Mesendoderm (in vitro differentiated cells): ENCODE measurements around the gene SLC4A5.

Experiments
- DNase-seq: peaks from one replicate; pipeline ENCODE4 v3.0.0; 2013
- H2AK5ac ChIP-seq: 2 replicates; pipeline ENCODE4 v1.6.1; 2013; ENCODE audit warnings: low read length, inconsistent platforms
- H2BK120ac ChIP-seq: 2 replicates; pipeline ENCODE4 v1.6.1; 2013; ENCODE audit warnings: low read depth, mild to moderate bottlenecking, low read length, moderate library complexity, mixed read lengths
- H2BK15ac ChIP-seq: replicated peaks from 2 replicates; pipeline ENCODE4 v1.6.1; 2013; ENCODE audit warnings: low read depth, mild to moderate bottlenecking, moderate library complexity
- H2BK5ac ChIP-seq: 2 replicates; pipeline ENCODE4 v1.6.1; 2013; ENCODE audit warnings: low read length, inconsistent platforms
- H3K18ac ChIP-seq: 2 replicates; pipeline ENCODE4 v1.6.1; 2013; ENCODE audit warnings: mild to moderate bottlenecking, low read length, mixed read lengths
- H3K23ac ChIP-seq: one replicate; pipeline ENCODE4 v1.6.1; 2013; ENCODE audit warnings: low read length
- H3K27ac ChIP-seq: 2 replicates; pipeline ENCODE4 v1.5.1; 2013; ENCODE audit warnings: low read depth, mild to moderate bottlenecking, inconsistent platforms, low read length, moderate library complexity
- H3K27me3 ChIP-seq: 2 replicates; pipeline ENCODE4 v1.6.1; 2013; ENCODE audit warnings: low read length, control low read depth, mild to moderate bottlenecking, inconsistent platforms; ENCODE audit not compliant: insufficient read depth, poor library complexity
- H3K36me3 ChIP-seq: 2 replicates; pipeline ENCODE4 v1.6.1; 2013; ENCODE audit warnings: low read length, inconsistent platforms; ENCODE audit not compliant: control insufficient read depth, insufficient read depth
- H3K4ac ChIP-seq: one replicate; pipeline ENCODE4 v1.6.1; 2013; ENCODE audit warnings: low read depth, mild to moderate bottlenecking, low read length, moderate library complexity
- H3K4me1 ChIP-seq: 2 replicates; pipeline ENCODE4 v1.6.1; 2013; ENCODE audit warnings: low read depth, low read length, inconsistent platforms; ENCODE audit not compliant: control insufficient read depth
- H3K4me2 ChIP-seq: 2 replicates; pipeline ENCODE4 v1.6.1; 2013; ENCODE audit warnings: low read length
- H3K4me3 ChIP-seq: 2 replicates; pipeline ENCODE4 v1.5.1; 2013; ENCODE audit warnings: mild to moderate bottlenecking, low read length
- H3K56ac ChIP-seq: one replicate; pipeline ENCODE4 v1.6.1; 2013; ENCODE audit warnings: low read length
- H3K79me1 ChIP-seq: 2 replicates; pipeline ENCODE4 v1.6.1; 2013; ENCODE audit warnings: low read length, inconsistent platforms
- H3K79me2 ChIP-seq: 2 replicates; pipeline ENCODE4 v1.6.1; 2013; ENCODE audit warnings: mild to moderate bottlenecking, low read length; ENCODE audit not compliant: control insufficient read depth, insufficient read depth
- H3K9ac ChIP-seq: 2 replicates; pipeline ENCODE4 v1.6.1; 2013; ENCODE audit warnings: low read length, inconsistent platforms
- H4K5ac ChIP-seq: one replicate; pipeline ENCODE4 v1.6.1; 2013; ENCODE audit warnings: low read length
- H4K8ac ChIP-seq: one replicate; pipeline ENCODE4 v1.6.1; 2013; ENCODE audit warnings: low read depth, mild to moderate bottlenecking, control low read depth, low read length, moderate library complexity
- WGBS: extraction: QIAGEN DNeasy Blood & Tissue Kit; methylation state at CpG from one replicate; pipeline ENCODE4 v1.1.7; 2013; ENCODE audit warnings: low lambda C conversion rate, missing lambda C conversion rate; ENCODE audit not compliant: insufficient coverage; ENCODE audit errors: extremely low coverage; 5-methylcytosine and 5-hydroxymethylcytosine counted together

The SLC4A5 gene

GRCh38 chr2:74373221-74373676 is 30.0 kb upstream of the SLC4A5 start:
- H3K4me1 ChIP-seq, result peaks cover 17% of the 10 kb centered on the region
- no peak overlapping the region for H3K23ac ChIP-seq
- no peak overlapping the region for H3K18ac ChIP-seq
- H3K4me3 ChIP-seq, result no peak overlapping the region
- H2BK15ac ChIP-seq, result no peak overlapping the region
- peaks cover 33% of the 10 kb centered on the region for H3K79me1 ChIP-seq
- peaks cover 13% of the 10 kb centered on the region for H3K36me3 ChIP-seq
- no peak overlapping the region for H2BK5ac ChIP-seq
- H3K27ac ChIP-seq, result no peak overlapping the region
- H3K4ac ChIP-seq, result no peak overlapping the region
- no CpG with 5 or more reads among the region's 5 CpGs for WGBS
- H3K56ac ChIP-seq, result no peak overlapping the region
- H3K9ac ChIP-seq, result no peak overlapping the region
- H3K79me2 ChIP-seq, result peaks cover 9% of the 10 kb centered on the region
- no peak overlapping the region for H2AK5ac ChIP-seq
- H3K4me2 ChIP-seq, result no peak overlapping the region
- no peak overlapping the region for H2BK120ac ChIP-seq
- no peaks in the 10 kb centered on the region for H3K27me3 ChIP-seq
- peak; percentile 74 for DNase-seq
- no peak overlapping the region for H4K5ac ChIP-seq
- no peak overlapping the region for H4K8ac ChIP-seq

GRCh38 chr2:74372674-74373073 is 29.5 kb upstream of the SLC4A5 start:
- no peak overlapping the region for H3K4me3 ChIP-seq

GRCh38 chr2:74371421-74371820 is 28.2 kb upstream of the SLC4A5 start:
- no peak overlapping the region for H2AK5ac ChIP-seq
- no peaks in the 10 kb centered on the region for H3K27me3 ChIP-seq
- H3K4me3 ChIP-seq, result no peak overlapping the region
- no CpG with 5 or more reads among the region's 9 CpGs for WGBS
- H3K79me2 ChIP-seq, result peaks cover 7% of the 10 kb centered on the region
- H3K4ac ChIP-seq, result no peak overlapping the region
- H3K36me3 ChIP-seq, result peaks cover 23% of the 10 kb centered on the region
- no peak overlapping the region for H3K27ac ChIP-seq
- no peak overlapping the region for H3K4me2 ChIP-seq
- H2BK5ac ChIP-seq, result no peak overlapping the region
- no peak overlapping the region for H4K5ac ChIP-seq
- no peak overlapping the region for H3K18ac ChIP-seq
- no peak overlapping the region for H3K23ac ChIP-seq
- peaks cover 17% of the 10 kb centered on the region for H3K4me1 ChIP-seq
- H3K56ac ChIP-seq, result no peak overlapping the region
- DNase-seq, result no peak
- H3K79me1 ChIP-seq, result peaks cover 24% of the 10 kb centered on the region
- no peak overlapping the region for H2BK120ac ChIP-seq
- H4K8ac ChIP-seq, result no peak overlapping the region
- no peak overlapping the region for H2BK15ac ChIP-seq
- no peak overlapping the region for H3K9ac ChIP-seq

More at GRCh38 chr2:74372674-74373073, 29.5 kb upstream of the SLC4A5 start:
- H2BK120ac ChIP-seq, result no peak overlapping the region
- no peak overlapping the region for H2BK5ac ChIP-seq
- no peak overlapping the region for H3K23ac ChIP-seq
- DNase-seq, result no peak
- no peak overlapping the region for H3K4me2 ChIP-seq
- no peak overlapping the region for H2BK15ac ChIP-seq
- no peak overlapping the region for H3K27ac ChIP-seq
- peaks cover 17% of the 10 kb centered on the region for H3K4me1 ChIP-seq
- no peak overlapping the region for H3K56ac ChIP-seq
- H3K36me3 ChIP-seq, result peaks cover 14% of the 10 kb centered on the region
- H4K8ac ChIP-seq, result no peak overlapping the region
- peaks cover 7% of the 10 kb centered on the region for H3K79me2 ChIP-seq
- H3K79me1 ChIP-seq, result peaks cover 30% of the 10 kb centered on the region
- H3K27me3 ChIP-seq, result no peaks in the 10 kb centered on the region
- H3K9ac ChIP-seq, result peak overlapping the region; percentile 18
- H3K18ac ChIP-seq, result no peak overlapping the region
- H3K4ac ChIP-seq, result no peak overlapping the region
- no peak overlapping the region for H4K5ac ChIP-seq
- no peak overlapping the region for H2AK5ac ChIP-seq
- no CpG with 5 or more reads among the region's 6 CpGs for WGBS

GRCh38 chr2:74369976-74370375 is 26.8 kb upstream of the SLC4A5 start:
- Histone ChIP-seq H3K4me1 (peaks cover 17% of the 10 kb centered on the region), H3K4me3 (no peak overlapping the region), H3K18ac (no peak overlapping the region), H3K36me3 (peaks cover 28% of the 10 kb centered on the region), H3K79me1 (peaks cover 21% of the 10 kb centered on the region), H3K79me2 (peaks cover 7% of the 10 kb centered on the region), H3K56ac (no peak overlapping the region), H3K9ac (no peak overlapping the region), H2AK5ac (no peak overlapping the region), H2BK15ac (no peak overlapping the region), H3K27ac (no peak overlapping the region), H2BK5ac (no peak overlapping the region), H3K27me3 (no peaks in the 10 kb centered on the region), H3K23ac (no peak overlapping the region), H3K4ac (no peak overlapping the region), H2BK120ac (no peak overlapping the region), H4K8ac (no peak overlapping the region), H3K4me2 (no peak overlapping the region), H4K5ac (no peak overlapping the region)
- no peak for DNase-seq
- WGBS, result no CpG with 5 or more reads among the region's 7 CpGs

GRCh38 chr2:74368499-74368898 is 25.3 kb upstream of the SLC4A5 start:
- Histone ChIP-seq H3K56ac (no peak overlapping the region), H3K4me3 (no peak overlapping the region), H3K79me1 (peaks cover 13% of the 10 kb centered on the region), H3K4me2 (no peak overlapping the region), H2BK15ac (no peak overlapping the region), H3K27ac (no peak overlapping the region), H2BK120ac (no peak overlapping the region), H3K4me1 (peaks cover 8% of the 10 kb centered on the region), H2BK5ac (no peak overlapping the region), H3K27me3 (no peaks in the 10 kb centered on the region), H2AK5ac (no peak overlapping the region), H4K5ac (no peak overlapping the region), H3K9ac (no peak overlapping the region), H3K79me2 (peaks cover 5% of the 10 kb centered on the region), H4K8ac (no peak overlapping the region), H3K23ac (no peak overlapping the region), H3K18ac (no peak overlapping the region), H3K36me3 (peaks cover 30% of the 10 kb centered on the region), H3K4ac (no peak overlapping the region)
- WGBS, result no CpG with 5 or more reads among the region's 5 CpGs
- no peak for DNase-seq

GRCh38 chr2:74367789-74368188 is 24.6 kb upstream of the SLC4A5 start:
- Histone ChIP-seq H4K8ac (no peak overlapping the region), H3K23ac (no peak overlapping the region), H3K79me2 (peaks cover 3% of the 10 kb centered on the region), H2AK5ac (no peak overlapping the region), H3K27me3 (no peaks in the 10 kb centered on the region), H3K36me3 (peaks cover 34% of the 10 kb centered on the region), H3K9ac (no peak overlapping the region), H3K4ac (no peak overlapping the region), H4K5ac (no peak overlapping the region), H3K18ac (no peak overlapping the region), H3K27ac (no peak overlapping the region), H2BK15ac (no peak overlapping the region), H2BK5ac (no peak overlapping the region), H3K4me2 (no peak overlapping the region), H3K56ac (no peak overlapping the region), H2BK120ac (no peak overlapping the region), H3K79me1 (peaks cover 11% of the 10 kb centered on the region), H3K4me3 (no peak overlapping the region), H3K4me1 (peaks cover 2% of the 10 kb centered on the region)
- WGBS, result no CpG with 5 or more reads among the region's 7 CpGs
- no peak for DNase-seq
